Measurements from ENCODE around the gene LYSET.
"Not testable (repeated sequence)": the region's sequence is repeated elsewhere in the genome, so short reads cannot be mapped to it uniquely, and the experiment has no call there.

LYSET gene

DNA sequence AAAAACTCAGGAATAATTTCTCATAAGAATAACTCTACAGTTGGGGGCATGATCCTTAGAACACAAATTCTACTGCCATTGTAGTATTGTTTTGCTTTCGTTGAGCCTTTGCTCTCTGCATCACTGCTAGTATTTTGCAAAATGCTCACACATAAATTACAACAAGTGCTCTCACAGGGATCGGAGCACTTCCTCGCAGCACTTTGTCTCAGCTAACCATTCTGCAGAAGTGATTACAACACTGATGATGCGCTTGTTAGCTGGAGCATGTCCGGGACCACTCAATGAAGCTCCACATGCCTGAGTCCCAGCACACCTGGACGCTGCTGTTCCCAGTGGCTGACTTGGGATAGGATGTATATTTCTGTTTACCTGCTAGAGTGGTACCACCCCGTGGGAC lies 32.0 kb upstream of the LYSET start:
- no peak overlapping the region for H3K4me3 ChIP-seq (ENCODE audit: low read depth in 1 of 5, low read length in 5 of 5)
- no peak overlapping the region for H3K9ac ChIP-seq (ENCODE audit: low read length in 5 of 5)
- H3K4me1 ChIP-seq (ENCODE audit: control insufficient read depth in 5 of 5, insufficient read depth in 5 of 5, low read length in 5 of 5): peaks cover 0 to 14% (median 4%) of the 10 kb centered on the region in 5 donors
- no peaks in the 10 kb centered on the region for H3K27me3 ChIP-seq (ENCODE audit: control insufficient read depth in 5 of 5, insufficient read depth in 4 of 5, low read length in 5 of 5)
- no peaks in the 10 kb centered on the region for H3K36me3 ChIP-seq (ENCODE audit: control insufficient read depth in 5 of 5, insufficient read depth in 5 of 5, low read length in 5 of 5)
- H3K27ac ChIP-seq (ENCODE audit: low read depth, low read length): no peak overlapping the region
- H3K9me3 ChIP-seq (ENCODE audit: control insufficient read depth in 5 of 5, low read length in 5 of 5): no peaks in the 10 kb centered on the region

DNA sequence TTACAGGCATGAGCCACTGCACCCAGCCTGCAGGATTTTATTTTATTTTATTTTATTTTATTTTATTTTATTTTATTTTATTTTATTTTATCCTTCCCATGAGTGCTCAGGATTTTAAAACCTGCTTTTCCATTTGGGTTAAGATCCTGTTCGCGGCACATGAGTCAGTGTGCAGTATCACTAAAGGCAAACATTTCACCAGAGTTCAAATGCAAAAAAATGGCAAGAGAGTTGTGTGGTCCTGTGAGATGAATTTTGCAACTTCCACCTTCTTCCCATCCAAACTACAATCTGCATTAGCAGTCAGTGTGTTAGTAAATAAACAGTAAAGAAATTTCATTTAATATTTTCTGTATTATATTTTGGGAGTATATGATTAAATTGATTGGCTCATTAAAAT lies 29.4 kb upstream of the LYSET start:
- no peaks in the 10 kb centered on the region for H3K27me3 ChIP-seq (ENCODE audit: control insufficient read depth in 5 of 5, insufficient read depth in 4 of 5, low read length in 5 of 5)
- H3K4me1 ChIP-seq (ENCODE audit: control insufficient read depth in 5 of 5, insufficient read depth in 5 of 5, low read length in 5 of 5): peaks cover 0 to 10% (median 2%) of the 10 kb centered on the region in 5 donors
- H3K36me3 ChIP-seq (ENCODE audit: control insufficient read depth in 5 of 5, insufficient read depth in 5 of 5, low read length in 5 of 5): no peaks in the 10 kb centered on the region
- no peak overlapping the region for H3K4me3 ChIP-seq (ENCODE audit: low read depth in 1 of 5, low read length in 5 of 5)
- no peaks in the 10 kb centered on the region for H3K9me3 ChIP-seq (ENCODE audit: control insufficient read depth in 5 of 5, low read length in 5 of 5)
- H3K9ac ChIP-seq (ENCODE audit: low read length in 5 of 5): no peak overlapping the region
- no peak overlapping the region for H3K27ac ChIP-seq (ENCODE audit: low read depth, low read length)

GRCh38 chr14:93156693-93157369 lies 28.3 kb upstream of the LYSET start:
- no peaks in the 10 kb centered on the region for H3K4me1 ChIP-seq (ENCODE audit: control insufficient read depth in 5 of 5, insufficient read depth in 5 of 5, low read length in 5 of 5)
- no peaks in the 10 kb centered on the region for H3K36me3 ChIP-seq (ENCODE audit: control insufficient read depth in 5 of 5, insufficient read depth in 5 of 5, low read length in 5 of 5)
- no peak overlapping the region for H3K9ac ChIP-seq (ENCODE audit: low read length in 5 of 5)
- H3K27me3 ChIP-seq (ENCODE audit: control insufficient read depth in 5 of 5, insufficient read depth in 4 of 5, low read length in 5 of 5): no peaks in the 10 kb centered on the region
- no peaks in the 10 kb centered on the region for H3K9me3 ChIP-seq (ENCODE audit: control insufficient read depth in 5 of 5, low read length in 5 of 5)
- no peak overlapping the region for H3K27ac ChIP-seq (ENCODE audit: low read depth, low read length)
- H3K4me3 ChIP-seq (ENCODE audit: low read depth in 1 of 5, low read length in 5 of 5): no peak overlapping the region

DNA sequence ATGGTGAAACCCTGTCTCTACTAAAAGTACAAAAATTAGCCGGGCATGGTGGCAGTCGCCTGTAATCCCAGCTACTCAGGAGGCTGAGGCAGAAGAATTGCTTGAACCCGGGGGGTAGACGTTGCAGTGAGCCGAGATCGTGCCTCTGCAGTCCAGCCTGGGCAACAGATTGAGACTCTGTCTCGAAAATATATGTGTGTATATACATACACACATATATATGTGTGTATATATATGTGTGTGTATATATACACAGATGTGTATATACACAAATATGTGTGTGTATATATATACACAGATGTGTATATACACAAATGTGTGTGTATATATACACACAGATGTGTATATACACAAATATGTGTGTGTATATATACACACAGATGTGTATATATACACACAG lies 26.8 kb upstream of the LYSET start:
- not testable (repeated sequence) for H3K27ac ChIP-seq (ENCODE audit: low read depth, low read length); H3K9ac ChIP-seq (ENCODE audit: low read length in 5 of 5); H3K4me1 ChIP-seq (ENCODE audit: control insufficient read depth in 5 of 5, insufficient read depth in 5 of 5, low read length in 5 of 5); H3K36me3 ChIP-seq (ENCODE audit: control insufficient read depth in 5 of 5, insufficient read depth in 5 of 5, low read length in 5 of 5); H3K9me3 ChIP-seq (ENCODE audit: control insufficient read depth in 5 of 5, low read length in 5 of 5); H3K4me3 ChIP-seq (ENCODE audit: low read depth in 1 of 5, low read length in 5 of 5); H3K27me3 ChIP-seq (ENCODE audit: control insufficient read depth in 5 of 5, insufficient read depth in 4 of 5, low read length in 5 of 5)

- H3K4me1 ChIP-seq (ENCODE audit: control insufficient read depth in 5 of 5, insufficient read depth in 5 of 5, low read length in 5 of 5); H3K27me3 ChIP-seq (ENCODE audit: control insufficient read depth in 5 of 5, insufficient read depth in 4 of 5, low read length in 5 of 5); H3K36me3 ChIP-seq (ENCODE audit: control insufficient read depth in 5 of 5, insufficient read depth in 5 of 5, low read length in 5 of 5); H3K9me3 ChIP-seq (ENCODE audit: control insufficient read depth in 5 of 5, low read length in 5 of 5); H3K27ac ChIP-seq (ENCODE audit: low read depth, low read length); H3K9ac ChIP-seq (ENCODE audit: low read length in 5 of 5); H3K4me3 ChIP-seq (ENCODE audit: low read depth in 1 of 5, low read length in 5 of 5): not testable (repeated sequence)
Measured at GRCh38 chr14:93159625-93160352, 25.3 kb upstream of the LYSET start.

- Histone ChIP-seq H3K27ac (ENCODE audit: low read depth, low read length) (no peak overlapping the region), H3K27me3 (ENCODE audit: control insufficient read depth in 5 of 5, insufficient read depth in 4 of 5, low read length in 5 of 5) (no peaks in the 10 kb centered on the region), H3K9me3 (ENCODE audit: control insufficient read depth in 5 of 5, low read length in 5 of 5) (no peaks in the 10 kb centered on the region), H3K36me3 (ENCODE audit: control insufficient read depth in 5 of 5, insufficient read depth in 5 of 5, low read length in 5 of 5) (no peaks in the 10 kb centered on the region), H3K9ac (ENCODE audit: low read length in 5 of 5) (no peak overlapping the region), H3K4me3 (ENCODE audit: low read depth in 1 of 5, low read length in 5 of 5) (no peak overlapping the region), H3K4me1 (ENCODE audit: control insufficient read depth in 5 of 5, insufficient read depth in 5 of 5, low read length in 5 of 5) (no peaks in the 10 kb centered on the region)
Measured at GRCh38 chr14:93160353-93160801, 24.7 kb upstream of the LYSET start.

DNA sequence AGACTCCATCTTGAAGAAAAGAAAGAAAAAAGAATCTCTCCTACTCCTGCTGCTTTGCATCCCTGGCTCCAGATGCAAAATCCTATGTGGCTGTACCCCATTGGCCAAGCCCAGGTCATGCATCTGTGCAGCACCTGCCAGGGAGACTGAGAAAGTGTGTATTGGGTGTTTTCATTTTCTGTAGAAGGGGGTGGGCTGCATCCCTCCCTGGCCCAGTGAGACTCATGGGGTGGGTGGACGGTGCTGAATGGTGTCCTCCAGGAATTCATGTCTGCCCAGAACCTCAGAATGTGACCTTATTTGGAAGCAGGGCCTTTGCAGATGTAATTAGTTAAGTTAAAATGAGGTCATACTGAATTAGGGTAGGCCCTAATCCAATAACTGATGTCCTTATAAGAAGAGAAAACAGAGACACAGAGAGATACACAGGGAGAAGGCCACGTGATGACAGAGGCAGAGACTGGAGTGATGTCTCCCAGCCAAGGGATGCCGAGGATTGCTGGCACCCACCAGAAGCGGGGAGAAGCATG lies 23.6 kb upstream of the LYSET start:
- Histone ChIP-seq H3K9ac (ENCODE audit: low read length in 5 of 5) (no peak overlapping the region), H3K27me3 (ENCODE audit: control insufficient read depth in 5 of 5, insufficient read depth in 4 of 5, low read length in 5 of 5) (no peaks in the 10 kb centered on the region), H3K9me3 (ENCODE audit: control insufficient read depth in 5 of 5, low read length in 5 of 5) (no peaks in the 10 kb centered on the region), H3K4me1 (ENCODE audit: control insufficient read depth in 5 of 5, insufficient read depth in 5 of 5, low read length in 5 of 5) (no peaks in the 10 kb centered on the region), H3K36me3 (ENCODE audit: control insufficient read depth in 5 of 5, insufficient read depth in 5 of 5, low read length in 5 of 5) (no peaks in the 10 kb centered on the region), H3K4me3 (ENCODE audit: low read depth in 1 of 5, low read length in 5 of 5) (no peak overlapping the region), H3K27ac (ENCODE audit: low read depth, low read length) (no peak overlapping the region)

DNA sequence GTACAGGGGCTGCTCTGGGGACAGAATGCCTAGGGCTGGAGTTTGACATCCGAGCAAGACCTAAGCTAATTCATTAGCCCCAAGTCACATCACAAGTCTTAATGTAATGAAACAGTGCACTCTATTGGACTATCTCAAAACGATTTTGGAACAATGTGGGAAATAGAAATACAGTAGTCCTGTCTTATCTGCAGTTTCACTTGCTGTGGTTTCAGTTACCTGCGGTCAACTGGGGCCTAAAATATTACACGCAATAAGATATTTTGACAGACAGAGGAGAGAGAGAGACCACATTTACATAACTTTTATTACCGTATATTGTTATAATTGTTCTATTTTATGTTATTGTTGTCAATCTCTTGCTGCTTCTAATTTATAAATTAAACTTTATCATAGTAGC lies 21.6 kb upstream of the LYSET start:
- Histone ChIP-seq H3K4me1 (ENCODE audit: control insufficient read depth in 5 of 5, insufficient read depth in 5 of 5, low read length in 5 of 5) (no peaks in the 10 kb centered on the region), H3K36me3 (ENCODE audit: control insufficient read depth in 5 of 5, insufficient read depth in 5 of 5, low read length in 5 of 5) (no peaks in the 10 kb centered on the region), H3K27me3 (ENCODE audit: control insufficient read depth in 5 of 5, insufficient read depth in 4 of 5, low read length in 5 of 5) (no peaks in the 10 kb centered on the region), H3K4me3 (ENCODE audit: low read depth in 1 of 5, low read length in 5 of 5) (no peak overlapping the region), H3K9ac (ENCODE audit: low read length in 5 of 5) (no peak overlapping the region), H3K9me3 (ENCODE audit: control insufficient read depth in 5 of 5, low read length in 5 of 5) (no peaks in the 10 kb centered on the region), H3K27ac (ENCODE audit: low read depth, low read length) (no peak overlapping the region)

- not testable (repeated sequence) for H3K4me1 ChIP-seq (ENCODE audit: control insufficient read depth in 5 of 5, insufficient read depth in 5 of 5, low read length in 5 of 5); H3K4me3 ChIP-seq (ENCODE audit: low read depth in 1 of 5, low read length in 5 of 5); H3K9me3 ChIP-seq (ENCODE audit: control insufficient read depth in 5 of 5, low read length in 5 of 5); H3K27ac ChIP-seq (ENCODE audit: low read depth, low read length); H3K27me3 ChIP-seq (ENCODE audit: control insufficient read depth in 5 of 5, insufficient read depth in 4 of 5, low read length in 5 of 5); H3K9ac ChIP-seq (ENCODE audit: low read length in 5 of 5); H3K36me3 ChIP-seq (ENCODE audit: control insufficient read depth in 5 of 5, insufficient read depth in 5 of 5, low read length in 5 of 5)
Measured at GRCh38 chr14:93165271-93166265, 19.5 kb upstream of the LYSET start.

GRCh38 chr14:93168610-93169009 lies 16.5 kb upstream of the LYSET start:
- not testable (repeated sequence) for H3K4me3 ChIP-seq (ENCODE audit: low read depth in 1 of 5, low read length in 5 of 5); H3K27me3 ChIP-seq (ENCODE audit: control insufficient read depth in 5 of 5, insufficient read depth in 4 of 5, low read length in 5 of 5)

More at GRCh38 chr14:93168610-93169009, 16.5 kb upstream of the LYSET start:
- not testable (repeated sequence) for H3K9ac ChIP-seq (ENCODE audit: low read length in 5 of 5); H3K9me3 ChIP-seq (ENCODE audit: control insufficient read depth in 5 of 5, low read length in 5 of 5); H3K36me3 ChIP-seq (ENCODE audit: control insufficient read depth in 5 of 5, insufficient read depth in 5 of 5, low read length in 5 of 5); H3K27ac ChIP-seq (ENCODE audit: low read depth, low read length); H3K4me1 ChIP-seq (ENCODE audit: control insufficient read depth in 5 of 5, insufficient read depth in 5 of 5, low read length in 5 of 5)

Data from subcutaneous abdominal adipose tissue (tissue), 5 donors.